C4-2B (cell line): Measurements from ENCODE around the gene TNNC1.

Source experiments
- CTCF ChIP-seq: fragments of 450-650 bp; conservative IDR thresholded peaks from 2 replicates; pipeline ENCODE4 v1.5.1; 2017; ENCODE audit warnings: mild to moderate bottlenecking
- ZFX ChIP-seq: fragments of 450-650 bp; IDR thresholded peaks from 2 replicates; pipeline ENCODE4 v1.6.1; 2017

- TF ChIP-seq CTCF (no peak), ZFX (no peak)
These were observed 13.2 kb downstream of the TNNC1 start for GRCh38 chr3:52440671-52441070.
